ENCODE results near the gene CELF1. TPM values are rescaled to one million over a fixed set of nuclear protein-coding genes. Genes with fewer than 3 reads are reported as not detected.

CELF1 gene
- total RNA-seq, 4 donors from 2014 or later, result 90.3 to 210 (median 101) TPM

DNA sequence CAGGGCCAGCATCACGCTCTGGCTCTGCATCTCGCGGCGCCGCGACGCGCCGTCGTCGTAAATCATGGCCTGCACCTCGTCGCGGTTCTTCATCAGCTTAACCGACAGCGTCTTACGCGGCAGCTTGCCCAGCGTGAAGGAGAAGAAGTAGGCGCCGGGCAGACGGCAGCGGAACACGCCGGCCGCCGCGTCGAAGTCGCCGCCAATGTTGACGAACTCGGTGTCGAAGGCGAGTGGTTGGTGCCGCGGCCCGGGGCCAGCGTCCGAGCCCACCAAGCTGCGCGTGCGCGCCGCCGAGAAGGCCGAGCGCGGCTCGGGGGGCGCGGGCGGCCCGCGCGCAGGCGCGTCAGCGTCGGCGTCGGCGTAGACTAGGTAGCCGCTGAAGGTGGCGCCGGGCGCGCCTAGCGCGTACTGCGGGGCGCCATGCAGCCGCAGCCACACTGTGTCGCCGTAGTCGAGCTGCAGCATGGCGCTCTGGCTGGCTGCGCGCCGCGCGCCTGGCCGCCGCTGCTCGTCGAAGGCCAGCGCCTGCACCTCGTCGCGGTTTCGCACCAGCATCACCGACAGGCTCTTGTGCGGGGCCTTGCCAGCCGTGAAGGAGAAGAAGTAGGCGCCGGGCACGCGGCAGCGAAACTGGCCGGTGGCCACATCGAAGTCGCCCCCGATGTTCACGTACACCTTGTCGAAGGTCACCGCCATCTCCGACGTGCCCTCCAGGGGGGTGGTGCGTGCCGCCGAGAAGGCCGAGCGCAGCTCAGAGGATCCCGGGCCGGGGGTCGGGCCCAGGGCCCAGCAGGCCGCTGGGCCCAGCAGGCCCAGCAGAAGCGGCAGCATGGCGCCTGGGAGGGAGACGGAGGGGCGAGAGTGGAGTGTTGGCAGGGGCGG is 37.3 kb upstream of the CELF1 start:
- Histone ChIP-seq H3K27ac (no peak overlapping the region), H3K4me3 (peak overlapping the region; percentile 31)
- no peak for DNase-seq (ENCODE audit: low spot score in 2 of 2)

DNA sequence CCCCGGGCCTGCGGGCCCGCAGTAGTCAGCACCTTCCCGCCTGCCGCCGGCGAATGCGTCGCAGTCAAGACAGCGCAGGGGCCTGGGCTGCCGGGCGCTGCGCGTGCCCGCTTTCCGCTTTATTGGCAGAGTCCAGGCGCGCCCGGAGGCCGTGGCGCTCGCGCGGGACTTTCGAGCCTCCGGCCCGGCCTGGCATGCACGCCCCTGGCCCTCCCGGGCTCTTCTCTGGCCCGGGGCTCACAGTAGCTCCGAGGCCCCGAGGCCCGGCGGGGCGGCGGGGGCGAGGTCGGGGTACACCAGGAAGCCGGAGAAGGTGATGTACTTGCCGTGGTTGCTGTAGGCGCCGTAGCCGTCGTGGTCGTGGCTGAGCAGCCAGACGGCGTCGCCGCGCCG is 36.6 kb upstream of the CELF1 start:
- TF ChIP-seq POLR2AphosphoS5 (IDR thresholded peaks at IDR 0.05) (no peak), POLR2A (IDR thresholded peaks at IDR 0.05) (no peak), EP300 (IDR thresholded peaks at IDR 0.05) (no peak)
- TF ChIP-seq, protein P1, sequence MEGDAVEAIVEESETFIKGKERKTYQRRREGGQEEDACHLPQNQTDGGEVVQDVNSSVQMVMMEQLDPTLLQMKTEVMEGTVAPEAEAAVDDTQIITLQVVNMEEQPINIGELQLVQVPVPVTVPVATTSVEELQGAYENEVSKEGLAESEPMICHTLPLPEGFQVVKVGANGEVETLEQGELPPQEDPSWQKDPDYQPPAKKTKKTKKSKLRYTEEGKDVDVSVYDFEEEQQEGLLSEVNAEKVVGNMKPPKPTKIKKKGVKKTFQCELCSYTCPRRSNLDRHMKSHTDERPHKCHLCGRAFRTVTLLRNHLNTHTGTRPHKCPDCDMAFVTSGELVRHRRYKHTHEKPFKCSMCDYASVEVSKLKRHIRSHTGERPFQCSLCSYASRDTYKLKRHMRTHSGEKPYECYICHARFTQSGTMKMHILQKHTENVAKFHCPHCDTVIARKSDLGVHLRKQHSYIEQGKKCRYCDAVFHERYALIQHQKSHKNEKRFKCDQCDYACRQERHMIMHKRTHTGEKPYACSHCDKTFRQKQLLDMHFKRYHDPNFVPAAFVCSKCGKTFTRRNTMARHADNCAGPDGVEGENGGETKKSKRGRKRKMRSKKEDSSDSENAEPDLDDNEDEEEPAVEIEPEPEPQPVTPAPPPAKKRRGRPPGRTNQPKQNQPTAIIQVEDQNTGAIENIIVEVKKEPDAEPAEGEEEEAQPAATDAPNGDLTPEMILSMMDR (IDR thresholded peaks at IDR 0.05), result no peak
- peaks cover 39% of the 10 kb centered on the region for H3K4me1 ChIP-seq
- peak overlapping the region; percentile 31 for H3K4me3 ChIP-seq
- H3K36me3 ChIP-seq, result peaks cover 6% of the 10 kb centered on the region
- H3K27me3 ChIP-seq, result peaks cover 24% of the 10 kb centered on the region
- 50% methylated on average over 23 of the region's 51 CpGs for WGBS
- no peaks in the 10 kb centered on the region for H3K9me3 ChIP-seq
- H3K27ac ChIP-seq, result no peak overlapping the region
- DNase-seq (ENCODE audit: low spot score in 2 of 2), result no peak

More for the DNA sequence above, 37.3 kb upstream of the CELF1 start:
- peaks cover 39% of the 10 kb centered on the region for H3K4me1 ChIP-seq
- no peak for TF ChIP-seq POLR2A (IDR thresholded peaks at IDR 0.05)
- no peak for TF ChIP-seq EP300 (IDR thresholded peaks at IDR 0.05)
- TF ChIP-seq POLR2AphosphoS5 (IDR thresholded peaks at IDR 0.05), result no peak
- TF ChIP-seq, protein P1 (IDR thresholded peaks at IDR 0.05), result no peak
- H3K9me3 ChIP-seq, result no peaks in the 10 kb centered on the region
- WGBS, result 49% methylated on average over 64 of the region's 122 CpGs
- H3K36me3 ChIP-seq, result no peaks in the 10 kb centered on the region
- peaks cover 31% of the 10 kb centered on the region for H3K27me3 ChIP-seq

DNA sequence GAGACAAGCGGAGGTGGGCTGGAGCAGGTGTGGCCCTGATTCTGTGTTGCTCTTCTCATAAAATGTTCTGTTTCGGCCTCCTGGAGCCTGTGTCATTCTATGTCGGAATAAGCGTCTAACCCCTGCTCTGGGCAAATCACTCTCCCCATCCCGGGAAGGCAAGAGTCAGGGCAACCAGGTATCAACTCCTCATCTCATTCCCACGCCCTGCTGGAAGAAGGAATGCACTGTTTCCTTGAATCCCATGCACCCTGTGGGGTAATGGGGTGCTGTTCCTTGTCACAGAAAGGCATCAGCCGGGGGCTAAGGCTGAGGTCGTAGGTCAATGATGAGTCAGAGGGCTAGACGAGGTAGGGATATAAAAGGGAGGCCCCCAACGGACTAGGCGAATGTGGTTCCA is 36.2 kb upstream of the CELF1 start:
- no peak for TF ChIP-seq EP300 (IDR thresholded peaks at IDR 0.05)
- no peak for TF ChIP-seq POLR2AphosphoS5 (IDR thresholded peaks at IDR 0.05)
- TF ChIP-seq, protein P1 (IDR thresholded peaks at IDR 0.05), result no peak
- 81% methylated on average over 11 of the region's 11 CpGs for WGBS
- Histone ChIP-seq H3K27ac (no peak overlapping the region), H3K27me3 (peaks cover 20% of the 10 kb centered on the region), H3K36me3 (peaks cover 11% of the 10 kb centered on the region), H3K4me3 (peak overlapping the region; percentile 31), H3K4me1 (peaks cover 36% of the 10 kb centered on the region), H3K9me3 (no peaks in the 10 kb centered on the region)
- no peak for DNase-seq (ENCODE audit: low spot score in 2 of 2)

DNA sequence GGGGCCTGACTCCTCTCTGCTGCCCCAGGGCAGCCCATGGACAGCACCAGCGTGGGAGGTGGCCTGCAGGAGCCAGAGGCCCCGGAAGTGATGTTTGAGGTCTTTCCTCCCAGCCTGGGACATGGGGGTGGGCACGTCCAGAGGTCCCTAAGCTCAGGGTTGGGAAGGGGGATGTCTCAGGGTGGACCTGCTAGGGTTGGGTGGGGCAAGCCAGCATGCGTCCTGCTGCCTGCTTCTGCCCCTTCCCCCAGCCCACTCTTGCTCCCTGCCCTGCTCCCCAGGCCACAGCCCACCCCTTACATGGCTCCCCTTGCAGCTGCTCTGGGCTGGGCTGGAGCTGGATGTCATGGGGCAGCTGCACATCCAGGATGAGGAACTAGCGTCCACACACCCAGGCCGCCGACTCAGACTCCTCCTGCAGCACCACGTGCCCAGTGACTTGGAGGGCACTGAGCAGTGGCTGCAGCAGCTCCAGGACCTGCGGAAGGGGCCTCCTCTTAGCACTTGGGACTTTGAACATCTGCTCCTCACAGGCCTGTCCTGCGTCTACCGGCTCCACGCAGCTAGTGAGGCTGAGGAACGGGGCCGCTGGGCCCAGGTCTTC is 34.9 kb upstream of the CELF1 start:
- Histone ChIP-seq H3K4me1 (peaks cover 25% of the 10 kb centered on the region), H3K9me3 (no peaks in the 10 kb centered on the region), H3K27ac (peak overlapping the region; percentile 65), H3K4me3 (peak overlapping the region; percentile 24), H3K36me3 (peaks cover 24% of the 10 kb centered on the region), H3K27me3 (peaks cover 7% of the 10 kb centered on the region)
- 53% methylated on average over 10 of the region's 14 CpGs for WGBS
- TF ChIP-seq POLR2A (IDR thresholded peaks at IDR 0.05) (no peak), POLR2AphosphoS5 (IDR thresholded peaks at IDR 0.05) (no peak), EP300 (IDR thresholded peaks at IDR 0.05) (no peak)
- TF ChIP-seq, protein P1 (IDR thresholded peaks at IDR 0.05), result no peak
- peak in 1 of 2 donors; percentile 82 for DNase-seq (ENCODE audit: low spot score in 2 of 2)
